NCI-H1048 (cell line): ENCODE measurements around the gene SKI.
A peak's percentile ranks its signal among the peaks of the same experiment; 100 is the strongest.

ENCODE experiments used
- DNase-seq: peaks from one replicate; lab custom pipeline; 2025; lab: John Stamatoyannopoulos, UW

Gene SKI

GRCh38 chr1:2228157-2228594, at the start of gene SKI:
Gene SKI, plus strand, starts transcription at chr1:2228319. Its CDS starts 448 bp downstream, at chr1:2228767.
- no peak for DNase-seq

GRCh38 chr1:2178875-2179274, 49.2 kb upstream of the SKI start:
- DNase-seq: no peak

GRCh38 chr1:2179283-2180013, 48.7 kb upstream of the SKI start:
- no peak for DNase-seq

- DNase-seq: no peak
Observed at GRCh38 chr1:2180297-2181245, 47.5 kb upstream of the SKI start.

DNA sequence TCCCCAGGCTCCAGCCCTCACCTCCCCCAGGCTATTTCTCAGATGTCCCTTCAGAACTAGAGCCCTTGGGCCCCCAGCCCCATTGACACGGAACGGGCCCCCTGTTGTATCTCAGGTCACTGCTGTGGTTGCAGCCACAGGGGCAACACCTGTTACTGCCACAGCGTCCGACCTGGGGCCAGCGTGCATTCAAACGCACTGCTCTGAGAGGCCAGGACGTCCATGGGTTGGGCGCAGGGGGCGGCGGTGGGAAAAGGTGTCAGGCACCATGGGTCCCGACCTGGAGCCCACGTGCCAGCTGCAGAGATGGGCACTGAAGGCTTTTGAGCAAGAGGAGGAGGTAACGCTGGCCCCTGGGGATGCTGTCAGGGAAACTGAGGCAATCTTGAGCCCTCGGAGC, 46.8 kb upstream of the SKI start:
- DNase-seq: no peak

DNA sequence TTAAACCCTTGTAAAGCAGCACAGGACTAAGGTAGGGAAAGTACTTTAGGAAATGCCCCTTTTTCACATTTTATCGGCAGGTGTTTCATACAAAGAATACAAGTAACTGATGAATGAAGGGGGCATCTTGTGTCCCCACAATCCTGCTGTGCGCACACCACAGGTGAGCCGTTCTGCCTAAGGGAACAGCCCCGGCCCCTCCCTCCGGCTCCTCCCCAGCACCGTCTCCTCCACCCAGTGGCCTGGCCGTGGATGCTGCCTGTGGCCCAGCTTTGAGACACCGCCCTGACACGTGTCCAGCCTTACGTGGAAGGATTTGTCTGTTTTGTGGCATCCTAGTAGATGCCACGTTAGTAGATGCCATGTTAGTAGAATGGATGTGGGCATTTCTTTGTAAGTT, 46.4 kb upstream of the SKI start:
- DNase-seq: no peak

DNA sequence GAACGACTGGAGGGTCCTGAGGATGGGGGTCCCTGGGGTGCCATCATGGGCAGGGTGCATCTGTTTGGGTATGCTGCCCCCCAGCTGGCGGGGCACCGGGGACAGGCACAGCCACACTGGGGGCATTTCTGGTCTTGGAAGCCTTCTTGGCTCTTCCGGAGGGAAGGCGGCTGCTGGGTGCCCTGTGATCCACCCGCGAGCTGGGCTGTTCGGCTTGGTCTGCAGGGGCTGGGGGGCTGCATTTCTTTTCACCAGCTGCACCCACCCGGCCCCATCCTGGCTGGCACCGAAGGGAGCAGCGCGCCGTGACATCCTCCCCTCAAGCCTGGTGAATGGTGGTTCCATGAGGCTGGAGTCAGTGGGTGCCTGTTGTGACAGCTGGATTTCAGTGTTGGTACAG, 45.7 kb upstream of the SKI start:
- no peak for DNase-seq

DNA sequence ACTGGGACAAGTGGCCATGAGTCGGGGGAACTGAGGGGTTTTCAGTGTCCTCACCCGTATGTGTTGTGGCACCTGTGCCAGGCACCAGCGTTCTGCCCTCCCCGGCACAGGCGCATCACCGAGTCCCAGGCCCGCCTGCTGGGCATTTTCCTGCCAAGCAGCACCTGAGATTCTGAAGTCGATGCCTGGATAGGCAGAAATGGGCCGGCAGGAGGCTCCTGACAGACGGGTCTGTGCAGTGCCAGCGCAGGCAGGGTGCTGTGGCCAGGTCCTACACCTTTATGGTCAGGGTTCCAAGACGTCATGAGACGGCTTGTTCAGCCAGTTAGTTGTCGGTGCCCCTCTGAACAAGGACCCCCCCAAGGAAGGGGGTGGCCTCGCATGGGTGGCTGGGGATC, 44.2 kb upstream of the SKI start:
- no peak for DNase-seq

- no peak for DNase-seq
Observed at GRCh38 chr1:2184531-2184930, 43.6 kb upstream of the SKI start.

- DNase-seq: no peak
Observed at GRCh38 chr1:2184934-2185333, 43.2 kb upstream of the SKI start.

DNA sequence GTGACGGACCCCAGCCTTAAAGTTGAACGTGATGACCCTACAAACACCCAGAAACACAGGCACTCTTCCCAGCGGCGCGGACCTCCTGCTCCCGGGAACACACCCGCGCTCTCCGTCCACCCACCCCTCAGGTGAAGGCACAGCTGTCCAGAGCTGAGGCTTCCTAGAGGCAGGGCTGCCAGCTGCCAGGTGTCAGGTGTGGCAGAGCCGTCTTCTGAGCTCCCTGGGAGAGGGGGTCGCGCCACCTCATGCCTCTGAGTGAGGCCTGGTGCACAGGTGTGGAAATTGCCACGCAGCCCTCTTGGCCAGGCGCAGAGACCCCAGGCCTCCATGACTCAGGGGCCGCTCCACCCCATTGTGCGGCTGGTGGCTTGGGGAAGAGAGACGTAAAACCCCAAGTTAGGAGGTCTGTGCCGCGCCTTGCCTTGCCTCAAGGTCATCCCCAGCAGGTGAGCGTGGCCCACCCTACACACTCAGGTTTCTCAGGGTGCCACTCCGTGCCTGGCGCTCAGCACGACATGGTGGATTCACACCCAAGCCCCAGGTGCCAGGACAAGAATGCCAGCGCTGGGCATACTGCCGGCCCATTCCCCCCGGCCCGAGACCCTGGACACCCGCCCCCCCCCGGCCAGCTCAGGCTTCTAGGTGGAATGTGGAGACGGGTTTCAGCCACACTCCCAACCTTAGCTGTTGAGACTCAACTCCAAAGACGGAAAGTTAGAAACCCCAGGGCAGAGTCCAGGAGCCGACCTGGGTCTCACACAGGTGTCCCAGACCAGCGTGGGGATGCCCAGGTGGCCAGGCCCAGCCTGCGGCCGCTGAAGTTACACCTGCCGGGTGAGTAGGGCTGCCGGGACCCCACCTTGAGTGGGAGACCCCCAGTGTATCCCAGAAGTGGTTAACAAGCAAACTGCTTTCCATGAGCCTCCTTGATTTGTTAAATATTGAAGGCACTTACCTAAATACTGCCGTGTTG, 42.0 kb upstream of the SKI start:
- no peak for DNase-seq

DNA sequence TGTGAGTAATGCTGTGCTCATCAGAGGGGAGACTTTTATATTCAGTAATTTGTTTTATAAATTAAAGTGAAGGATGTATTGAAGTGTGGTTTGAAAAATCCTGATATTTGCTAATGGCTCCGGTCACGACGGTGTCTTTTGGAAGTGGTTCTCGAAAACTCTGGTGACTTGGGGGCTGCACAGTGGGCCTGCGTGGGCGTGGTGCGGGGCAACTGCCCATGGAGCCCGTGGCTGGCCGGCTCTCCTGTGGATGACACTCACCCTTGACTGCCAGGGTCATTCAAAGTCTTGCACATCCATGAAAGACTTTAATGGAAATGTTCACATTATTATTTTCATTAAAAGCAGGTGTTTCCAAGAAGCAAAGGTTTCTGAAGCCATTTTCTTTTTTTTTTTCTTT, 41.2 kb upstream of the SKI start:
- DNase-seq: no peak

GRCh38 chr1:2187619-2188018, 40.5 kb upstream of the SKI start:
- no peak for DNase-seq

GRCh38 chr1:2188336-2188735, 39.8 kb upstream of the SKI start:
- no peak for DNase-seq

- peak; percentile 37 for DNase-seq
Observed at GRCh38 chr1:2189459-2190425, 38.4 kb upstream of the SKI start.

DNA sequence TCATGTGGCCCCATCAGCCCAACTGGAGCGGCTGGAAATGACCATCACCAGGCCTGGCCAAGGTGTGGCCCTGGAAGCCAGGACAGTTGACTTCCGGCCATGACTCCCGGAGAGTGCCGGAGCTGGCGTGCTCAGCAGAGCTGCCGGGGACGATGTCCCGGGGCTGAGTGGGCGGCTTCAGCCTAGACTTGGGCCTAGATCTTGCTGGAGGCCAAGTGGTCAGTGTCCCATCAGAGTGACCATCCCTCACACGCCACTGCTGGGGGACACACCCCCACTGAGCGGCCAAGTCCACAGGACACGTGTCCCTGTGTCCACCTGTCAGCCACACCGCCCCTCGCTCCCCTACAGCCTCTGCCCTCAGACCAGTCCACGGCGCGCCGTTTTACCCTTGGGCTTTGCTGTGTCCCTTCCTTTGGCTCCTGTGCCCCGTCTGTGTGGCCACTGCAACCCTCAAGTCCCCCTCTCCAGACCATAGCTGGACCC, 37.6 kb upstream of the SKI start:
- DNase-seq: no peak

- no peak for DNase-seq
Observed at GRCh38 chr1:2192031-2192995, 35.8 kb upstream of the SKI start.

DNA sequence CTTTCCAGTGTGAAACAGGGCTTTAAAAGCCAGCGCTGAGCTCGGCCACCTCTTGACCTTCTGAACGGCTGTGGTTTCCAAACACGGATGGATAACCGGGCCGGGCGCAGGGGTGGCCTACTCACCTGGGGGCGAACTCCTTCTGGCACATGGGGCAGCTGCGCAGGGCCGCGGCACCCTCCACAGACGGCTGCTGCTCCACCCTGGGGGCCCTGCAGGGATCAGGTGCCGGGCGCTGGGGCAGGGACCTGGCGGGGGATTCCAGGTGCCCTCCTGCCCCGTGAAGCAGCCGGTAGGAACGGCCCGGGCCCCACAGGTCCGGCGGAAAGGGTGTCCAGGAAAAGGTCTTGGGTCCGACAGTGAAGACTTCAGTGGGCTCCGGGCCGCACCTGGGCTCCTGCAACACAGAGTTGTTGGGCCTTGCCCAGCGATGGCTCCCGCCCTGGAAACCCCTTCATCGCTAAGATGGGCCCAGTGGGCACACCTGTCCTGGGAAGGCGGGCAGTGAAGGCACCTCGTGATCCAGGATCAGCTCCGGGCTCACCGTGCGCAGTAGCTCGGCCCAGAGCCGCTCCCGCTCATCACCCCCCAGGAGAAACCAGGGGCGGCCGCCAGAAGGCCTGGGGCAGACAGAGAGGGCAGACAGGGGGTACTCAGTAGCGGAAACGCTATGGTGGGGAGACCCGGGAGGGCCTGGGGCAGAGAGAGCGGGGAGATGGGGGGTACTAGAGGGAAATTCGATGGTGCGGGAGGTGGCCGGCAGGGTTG, 34.4 kb upstream of the SKI start:
- DNase-seq: no peak
